Suprapubic skin (tissue), 4 donors: ENCODE results near the gene ART1. TPM values are rescaled to one million over a fixed set of nuclear protein-coding genes. Genes with fewer than 3 reads are reported as not detected.

Experiments
- DNase-seq, 2 donors: peaks; one replicate each; pipeline ENCODE4 v3.0.0-alpha.2; 2019; ENCODE audit warnings: low spot score in 2 of 2
- H3K27ac ChIP-seq: fragments of 200-600 bp; sonication (generic); one replicate; pipeline ENCODE4 v1.5.1; 2019
- H3K27me3 ChIP-seq: fragments of 200-600 bp; sonication (generic); one replicate; pipeline ENCODE4 v1.5.1; 2019
- H3K36me3 ChIP-seq: fragments of 200-600 bp; sonication (generic); one replicate; pipeline ENCODE4 v1.5.1; 2019
- H3K4me1 ChIP-seq: fragments of 200-600 bp; sonication (generic); one replicate; pipeline ENCODE4 v1.5.1; 2019
- H3K4me3 ChIP-seq: fragments of 200-600 bp; sonication (generic); one replicate; pipeline ENCODE4 v1.5.1; 2019; ENCODE audit warnings: mild to moderate bottlenecking
- H3K9me3 ChIP-seq: fragments of 200-600 bp; sonication (generic); one replicate; pipeline ENCODE4 v1.5.1; 2019
- EP300 ChIP-seq: sonication (generic); formaldehyde crosslinking; IDR thresholded peaks from one replicate; pipeline ENCODE4 v1.6.1; 2017; ENCODE audit warnings: antibody characterized with exemption
- POLR2A ChIP-seq, 2 donors: fragments of 450-650 bp; IDR thresholded peaks; one replicate each; pipeline ENCODE4 v1.6.1; 2017; ENCODE audit warnings: antibody characterized with exemption in 2 of 2, mild to moderate bottlenecking in 2 of 2, moderate library complexity in 2 of 2
- POLR2AphosphoS5 ChIP-seq, 3 donors: sonication (generic); formaldehyde crosslinking; IDR thresholded peaks; one replicate each; pipeline ENCODE4 v1.6.1; 2017; ENCODE audit warnings: antibody characterized with exemption in 3 of 3
- WGBS: methylation state at CpG from one replicate; pipeline ENCODE4 v1.1.5; 2018; 5-methylcytosine and 5-hydroxymethylcytosine counted together
- total RNA-seq, 4 donors: library from RNA; depleted of rRNA; stranded (reverse); fragments of >200 nt; gene quantifications; one replicate each; pipeline ENCODE4 v1.1.0, GENCODE V29; 2016
- TF ChIP-seq, protein P1 (sequence below), 2 donors: fragments of 200-600 bp in 1 of 2; fragments of 450-650 bp in 1 of 2; sonication (generic) in 1 of 2; IDR thresholded peaks; one replicate each; pipeline ENCODE4 v1.5.1; 2016 to 2019; ENCODE audit warnings: antibody characterized with exemption in 2 of 2, mild to moderate bottlenecking in 1 of 2, moderate library complexity in 1 of 2

The ART1 gene
- total RNA-seq, 4 donors from 2014 or later, result not detected

DNA sequence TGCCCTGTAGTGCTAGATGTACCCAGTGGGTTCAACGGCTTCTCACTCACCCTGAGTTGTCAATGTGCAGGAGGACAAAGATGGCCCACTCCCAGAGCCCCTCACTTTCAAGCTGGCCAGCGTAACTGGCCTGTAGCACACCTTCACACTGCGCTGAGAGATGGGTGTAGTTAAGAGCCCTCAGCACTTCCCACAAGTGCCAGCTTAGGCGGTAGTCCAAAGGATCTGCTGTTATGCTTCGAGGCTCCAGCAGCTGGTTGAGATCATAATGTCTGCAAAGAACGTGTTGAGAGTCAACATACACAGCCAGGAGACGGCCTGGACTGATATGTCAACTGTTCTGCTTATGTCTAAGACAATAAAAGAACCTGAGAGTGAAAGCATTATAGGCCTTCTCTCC lies 41.0 kb downstream of the ART1 start:
- WGBS, result 63% methylated on average over 4 of the region's 7 CpGs
- Histone ChIP-seq H3K36me3 (peaks cover 97% of the 10 kb centered on the region), H3K4me1 (no peaks in the 10 kb centered on the region), H3K9me3 (no peaks in the 10 kb centered on the region), H3K4me3 (no peak overlapping the region), H3K27me3 (no peaks in the 10 kb centered on the region), H3K27ac (no peak overlapping the region)
- DNase-seq, result no peak
- TF ChIP-seq, protein P1, sequence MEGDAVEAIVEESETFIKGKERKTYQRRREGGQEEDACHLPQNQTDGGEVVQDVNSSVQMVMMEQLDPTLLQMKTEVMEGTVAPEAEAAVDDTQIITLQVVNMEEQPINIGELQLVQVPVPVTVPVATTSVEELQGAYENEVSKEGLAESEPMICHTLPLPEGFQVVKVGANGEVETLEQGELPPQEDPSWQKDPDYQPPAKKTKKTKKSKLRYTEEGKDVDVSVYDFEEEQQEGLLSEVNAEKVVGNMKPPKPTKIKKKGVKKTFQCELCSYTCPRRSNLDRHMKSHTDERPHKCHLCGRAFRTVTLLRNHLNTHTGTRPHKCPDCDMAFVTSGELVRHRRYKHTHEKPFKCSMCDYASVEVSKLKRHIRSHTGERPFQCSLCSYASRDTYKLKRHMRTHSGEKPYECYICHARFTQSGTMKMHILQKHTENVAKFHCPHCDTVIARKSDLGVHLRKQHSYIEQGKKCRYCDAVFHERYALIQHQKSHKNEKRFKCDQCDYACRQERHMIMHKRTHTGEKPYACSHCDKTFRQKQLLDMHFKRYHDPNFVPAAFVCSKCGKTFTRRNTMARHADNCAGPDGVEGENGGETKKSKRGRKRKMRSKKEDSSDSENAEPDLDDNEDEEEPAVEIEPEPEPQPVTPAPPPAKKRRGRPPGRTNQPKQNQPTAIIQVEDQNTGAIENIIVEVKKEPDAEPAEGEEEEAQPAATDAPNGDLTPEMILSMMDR (IDR thresholded peaks at IDR 0.05), result no peak
- TF ChIP-seq EP300 (no peak), POLR2AphosphoS5 (IDR thresholded peaks at IDR 0.05) (no peak), POLR2A (IDR thresholded peaks at IDR 0.05) (no peak)

DNA sequence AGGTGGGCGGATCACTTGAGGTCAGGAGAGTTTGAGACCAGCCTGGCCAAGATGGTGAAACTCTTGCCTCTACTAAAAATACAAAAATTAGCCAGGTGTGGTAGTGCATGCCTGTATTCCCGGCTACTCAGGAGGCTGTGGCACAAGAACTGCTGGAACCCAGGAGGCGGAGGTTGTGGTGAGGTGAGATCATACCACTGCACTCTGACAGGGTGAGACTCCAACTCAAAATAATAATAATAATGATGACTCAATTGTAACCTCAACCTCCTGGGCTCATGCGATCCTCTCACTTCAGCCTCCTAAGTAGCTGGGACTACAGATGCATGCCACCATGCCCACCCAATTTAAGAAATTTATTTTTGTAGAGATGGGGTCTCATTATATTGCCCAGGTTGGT lies 41.8 kb downstream of the ART1 start:
- H3K4me3 ChIP-seq, result no peak overlapping the region
- peaks cover 97% of the 10 kb centered on the region for H3K36me3 ChIP-seq
- no peak for TF ChIP-seq POLR2AphosphoS5 (IDR thresholded peaks at IDR 0.05)
- TF ChIP-seq, protein P1 (IDR thresholded peaks at IDR 0.05), result no peak
- TF ChIP-seq EP300, result no peak
- no peak for TF ChIP-seq POLR2A (IDR thresholded peaks at IDR 0.05)
- no peak overlapping the region for H3K27ac ChIP-seq
- 72% methylated on average over 4 of the region's 4 CpGs for WGBS
- no peaks in the 10 kb centered on the region for H3K9me3 ChIP-seq
- no peaks in the 10 kb centered on the region for H3K27me3 ChIP-seq
- no peaks in the 10 kb centered on the region for H3K4me1 ChIP-seq
- DNase-seq, result no peak

DNA sequence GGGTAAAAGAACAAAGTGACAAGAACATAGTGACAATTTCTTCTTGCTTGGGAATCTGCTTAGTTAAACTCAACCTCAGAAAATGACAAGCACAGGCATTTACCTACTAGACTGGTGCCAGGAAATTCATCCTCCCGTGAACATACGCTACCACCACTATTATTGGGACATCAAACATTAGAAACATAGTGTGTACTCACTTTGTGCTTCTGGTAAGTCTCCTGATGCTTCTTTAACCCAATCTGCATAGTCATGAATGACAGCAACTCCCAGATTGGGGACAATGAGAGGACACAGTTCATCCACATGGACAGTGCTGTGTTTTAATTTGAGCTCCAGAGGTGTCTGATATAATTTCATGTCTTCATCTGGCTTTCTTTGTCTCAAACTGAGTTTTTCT lies 55.5 kb downstream of the ART1 start:
- TF ChIP-seq EP300 (no peak), POLR2A (IDR thresholded peaks at IDR 0.05) (no peak), POLR2AphosphoS5 (IDR thresholded peaks at IDR 0.05) (no peak)
- TF ChIP-seq, protein P1 (IDR thresholded peaks at IDR 0.05), result no peak
- Histone ChIP-seq H3K4me3 (no peak overlapping the region), H3K36me3 (peaks cover 88% of the 10 kb centered on the region), H3K27ac (no peak overlapping the region), H3K9me3 (no peaks in the 10 kb centered on the region), H3K4me1 (no peaks in the 10 kb centered on the region), H3K27me3 (no peaks in the 10 kb centered on the region)
- 56% methylated on average over 2 of the region's 2 CpGs for WGBS
- no peak for DNase-seq

DNA sequence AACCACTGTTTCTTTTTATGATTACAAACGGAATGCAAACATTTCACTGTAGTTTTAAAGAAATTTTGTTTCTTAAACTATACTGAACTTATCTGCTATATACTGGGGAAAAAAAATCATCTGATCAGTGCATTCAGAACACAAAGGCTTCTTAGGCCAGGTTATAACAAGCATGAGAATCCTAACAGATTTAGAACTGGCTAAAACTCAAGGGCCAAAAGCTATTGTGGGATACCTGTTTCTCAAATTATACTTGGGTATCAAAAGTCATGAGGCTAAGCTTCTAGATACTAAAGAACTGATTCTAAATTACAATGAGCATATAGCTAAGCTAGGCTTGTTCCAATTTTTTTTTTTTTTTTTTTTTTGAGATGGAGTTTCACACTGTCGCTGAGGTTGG lies 56.0 kb downstream of the ART1 start:
- Histone ChIP-seq H3K27ac (no peak overlapping the region), H3K36me3 (peaks cover 91% of the 10 kb centered on the region), H3K27me3 (no peaks in the 10 kb centered on the region), H3K4me1 (no peaks in the 10 kb centered on the region), H3K9me3 (no peaks in the 10 kb centered on the region), H3K4me3 (no peak overlapping the region)
- TF ChIP-seq, protein P1 (IDR thresholded peaks at IDR 0.05), result no peak
- TF ChIP-seq EP300, result no peak
- 85% methylated on average over 2 of the region's 2 CpGs for WGBS
- no peak for DNase-seq

DNA sequence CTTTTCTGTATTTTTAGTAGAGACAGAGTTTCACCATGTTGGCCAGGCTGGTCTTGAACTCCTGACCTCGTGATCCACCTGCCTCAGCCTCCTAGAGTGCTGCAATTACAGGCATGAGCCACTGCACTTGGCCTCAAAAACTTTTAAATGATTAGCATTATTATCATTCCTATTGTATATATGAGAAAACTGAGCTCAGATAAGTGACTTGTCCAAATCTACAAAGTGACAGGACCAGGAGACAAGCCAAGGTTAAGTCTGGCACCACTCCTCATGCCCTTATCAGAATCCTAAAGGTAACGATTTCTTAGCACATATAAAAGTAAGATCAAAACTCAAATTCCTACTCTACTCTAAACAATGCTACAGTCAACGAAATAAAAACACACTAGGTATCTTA lies 58.5 kb downstream of the ART1 start:
- Histone ChIP-seq H3K4me3 (no peak overlapping the region), H3K27me3 (no peaks in the 10 kb centered on the region), H3K27ac (no peak overlapping the region), H3K4me1 (no peaks in the 10 kb centered on the region), H3K9me3 (no peaks in the 10 kb centered on the region), H3K36me3 (peaks cover 77% of the 10 kb centered on the region)
- no peak for DNase-seq
- WGBS, result 89% methylated on average over 3 of the region's 3 CpGs
- TF ChIP-seq EP300 (no peak), POLR2A (IDR thresholded peaks at IDR 0.05) (no peak), POLR2AphosphoS5 (IDR thresholded peaks at IDR 0.05) (no peak)
- TF ChIP-seq, protein P1 (IDR thresholded peaks at IDR 0.05), result no peak
